Fibroblast of the aortic adventitia (primary cell): ENCODE data around the gene KIAA1755. TPM values are rescaled to one million over a fixed set of nuclear protein-coding genes. Genes with fewer than 3 reads are reported as not detected.

Experiments
- DNase-seq: peaks from one replicate; pipeline ENCODE4 v3.0.0-alpha.2; 2010; ENCODE audit warnings: low read depth
- H3K4me3 ChIP-seq: 2 replicates; pipeline ENCODE4 v1.5.1; 2011; ENCODE audit warnings: low read depth, mild to moderate bottlenecking, control low read depth, low read length, moderate library complexity
- total RNA-seq: library from RNA; depleted of rRNA; stranded (reverse); fragments of >200 nt; gene quantifications from 2 replicates; pipeline ENCODE4 v1.2.3, GENCODE V29; 2012; ENCODE audit warnings: low replicate concordance
- TF ChIP-seq, protein P1 (sequence below): IDR thresholded peaks from 2 replicates; pipeline ENCODE4 v1.5.1; 2011; ENCODE audit warnings: mild to moderate bottlenecking, low read length, control low read depth, inconsistent platforms; ENCODE audit not compliant: insufficient read depth

Gene KIAA1755
- total RNA-seq, 1 donor, result 10.8 TPM

DNA sequence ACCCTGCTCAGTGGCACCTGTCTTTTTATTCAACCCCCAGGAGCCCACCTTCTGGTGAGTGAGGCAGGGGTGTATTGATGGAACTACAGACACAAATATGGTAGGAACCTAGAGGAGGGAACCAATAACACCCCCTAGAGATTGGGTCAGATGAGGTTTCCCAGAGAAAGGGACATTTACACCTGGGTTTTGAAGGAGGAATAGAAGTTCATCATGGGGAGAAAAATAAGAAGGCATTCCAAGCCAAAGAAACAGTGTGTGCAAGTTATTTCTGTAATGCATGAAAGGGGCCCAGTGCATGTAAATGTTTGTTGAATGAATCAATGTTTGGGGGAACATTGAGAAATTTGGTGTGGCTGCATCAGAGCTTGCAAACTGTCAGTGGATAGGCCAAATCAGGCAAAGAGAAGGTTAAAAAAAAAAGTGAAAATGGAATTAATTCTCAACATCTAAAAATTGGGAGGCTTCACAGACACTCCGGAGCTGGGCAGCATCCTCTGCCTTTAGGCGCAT is 11.1 kb upstream of the KIAA1755 start:
- peak; percentile 37 for DNase-seq
- TF ChIP-seq, protein P1, sequence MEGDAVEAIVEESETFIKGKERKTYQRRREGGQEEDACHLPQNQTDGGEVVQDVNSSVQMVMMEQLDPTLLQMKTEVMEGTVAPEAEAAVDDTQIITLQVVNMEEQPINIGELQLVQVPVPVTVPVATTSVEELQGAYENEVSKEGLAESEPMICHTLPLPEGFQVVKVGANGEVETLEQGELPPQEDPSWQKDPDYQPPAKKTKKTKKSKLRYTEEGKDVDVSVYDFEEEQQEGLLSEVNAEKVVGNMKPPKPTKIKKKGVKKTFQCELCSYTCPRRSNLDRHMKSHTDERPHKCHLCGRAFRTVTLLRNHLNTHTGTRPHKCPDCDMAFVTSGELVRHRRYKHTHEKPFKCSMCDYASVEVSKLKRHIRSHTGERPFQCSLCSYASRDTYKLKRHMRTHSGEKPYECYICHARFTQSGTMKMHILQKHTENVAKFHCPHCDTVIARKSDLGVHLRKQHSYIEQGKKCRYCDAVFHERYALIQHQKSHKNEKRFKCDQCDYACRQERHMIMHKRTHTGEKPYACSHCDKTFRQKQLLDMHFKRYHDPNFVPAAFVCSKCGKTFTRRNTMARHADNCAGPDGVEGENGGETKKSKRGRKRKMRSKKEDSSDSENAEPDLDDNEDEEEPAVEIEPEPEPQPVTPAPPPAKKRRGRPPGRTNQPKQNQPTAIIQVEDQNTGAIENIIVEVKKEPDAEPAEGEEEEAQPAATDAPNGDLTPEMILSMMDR, result no peak
- H3K4me3 ChIP-seq, result no peak overlapping the region

DNA sequence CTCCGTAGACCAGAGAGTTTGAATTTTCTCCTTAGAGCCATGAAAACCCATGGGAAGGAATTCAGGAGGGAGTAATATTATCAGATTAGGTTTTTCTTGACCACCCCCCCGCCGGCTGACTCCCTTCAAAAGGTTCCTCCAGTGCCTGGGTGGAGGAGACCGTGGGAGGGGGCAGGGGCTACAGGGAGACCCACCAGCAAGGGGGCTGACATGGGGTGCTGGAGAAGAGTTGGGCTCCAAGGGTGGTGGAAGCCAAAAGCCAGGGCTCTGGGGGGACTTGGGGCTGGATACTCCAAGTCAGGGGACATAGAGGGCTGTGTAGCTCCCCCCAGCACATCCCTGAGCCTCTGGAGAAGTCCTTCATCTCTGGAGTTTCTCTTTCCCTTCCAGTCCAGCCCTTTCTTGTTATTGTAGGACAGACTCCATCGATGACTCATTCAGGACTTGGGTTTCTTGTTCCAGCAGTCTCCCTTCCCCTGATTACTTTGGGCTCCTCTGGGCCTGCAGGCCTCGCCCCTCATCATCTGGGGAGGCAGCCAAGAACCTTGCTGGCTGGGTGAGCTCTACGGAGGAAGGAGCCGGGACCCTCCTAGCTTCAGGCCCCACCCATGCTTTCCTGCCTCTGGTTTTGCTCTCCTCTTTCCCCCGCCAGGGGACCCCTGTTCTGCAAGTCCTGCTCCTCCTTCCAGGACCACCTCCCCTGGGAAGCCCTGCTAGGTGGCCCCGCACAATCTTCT is 10.5 kb upstream of the KIAA1755 start:
- DNase-seq, result peak; percentile 99
- H3K4me3 ChIP-seq, result peak overlapping the region; percentile 17
- TF ChIP-seq, protein P1, result peak; percentile 28

DNA sequence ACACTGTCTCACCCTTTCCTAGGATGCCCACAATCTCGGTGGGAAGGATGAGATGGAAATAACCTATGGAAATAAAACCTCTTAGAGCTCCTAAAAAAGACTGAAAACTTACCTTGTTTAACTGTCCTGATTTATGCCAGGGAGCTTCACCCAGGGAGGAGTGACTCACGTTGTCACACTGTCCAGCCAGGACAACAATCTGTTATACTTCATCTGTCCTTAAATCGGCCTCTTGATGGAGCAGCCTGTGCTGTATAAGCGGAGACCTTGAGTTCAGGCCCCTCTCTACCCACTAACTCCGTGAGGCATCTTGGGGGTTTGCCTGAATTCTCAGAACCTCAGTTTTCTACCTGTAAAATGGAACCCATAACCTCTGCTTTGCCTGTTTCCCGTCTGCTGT is 9.2 kb upstream of the KIAA1755 start:
- H3K4me3 ChIP-seq, result no peak overlapping the region
- no peak for DNase-seq
- TF ChIP-seq, protein P1, result no peak

DNA sequence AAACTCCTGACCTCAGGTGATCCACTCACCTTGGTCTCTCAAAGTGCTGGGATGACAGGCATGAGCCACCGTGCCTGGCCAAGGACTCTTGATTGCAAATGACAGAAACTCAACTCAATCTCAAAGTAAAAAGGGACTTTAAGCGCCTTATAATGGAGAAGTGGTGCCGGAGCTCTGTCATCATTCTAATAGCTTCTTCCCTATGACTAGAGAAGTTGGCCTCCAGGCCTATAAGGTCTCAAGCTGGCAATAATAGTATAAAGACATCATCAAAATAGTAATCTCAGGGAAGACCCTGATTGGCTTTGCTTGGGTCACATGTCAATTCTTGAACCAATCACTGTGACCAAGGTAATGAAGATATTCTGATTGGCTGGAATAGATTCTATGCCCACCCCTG is 8.5 kb upstream of the KIAA1755 start:
- TF ChIP-seq, protein P1, result no peak
- H3K4me3 ChIP-seq, result no peak overlapping the region
- no peak for DNase-seq

DNA sequence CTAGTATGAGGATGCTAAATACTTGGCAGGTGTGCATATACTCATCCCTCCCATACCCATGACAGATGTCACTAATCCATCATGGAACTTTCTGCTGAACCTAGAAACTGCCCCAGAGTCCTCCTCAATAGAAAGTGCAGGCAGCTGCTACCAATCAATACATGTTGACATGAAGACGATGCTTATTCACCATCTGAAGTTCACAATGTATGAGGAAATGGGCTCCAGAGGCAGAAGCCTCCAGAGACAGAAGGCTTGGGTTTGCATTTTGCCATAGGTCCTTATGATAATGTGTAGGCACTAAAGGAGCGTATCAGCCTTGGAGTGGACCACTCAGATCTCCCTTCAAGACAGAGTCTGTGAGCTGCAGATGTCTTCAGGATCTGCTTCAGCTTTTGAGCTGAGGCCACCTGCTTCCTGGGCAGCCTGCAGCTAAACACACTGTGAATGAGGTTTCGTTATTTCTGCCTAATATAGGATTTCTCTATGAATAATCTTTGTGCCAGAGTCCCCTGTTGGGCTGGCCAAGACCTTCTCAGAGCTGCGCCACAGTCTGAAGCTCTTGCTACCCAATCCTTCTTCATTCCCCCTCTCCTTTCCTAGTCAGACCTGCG is 7.5 kb upstream of the KIAA1755 start:
- H3K4me3 ChIP-seq, result no peak overlapping the region
- TF ChIP-seq, protein P1, result no peak
- no peak for DNase-seq

DNA sequence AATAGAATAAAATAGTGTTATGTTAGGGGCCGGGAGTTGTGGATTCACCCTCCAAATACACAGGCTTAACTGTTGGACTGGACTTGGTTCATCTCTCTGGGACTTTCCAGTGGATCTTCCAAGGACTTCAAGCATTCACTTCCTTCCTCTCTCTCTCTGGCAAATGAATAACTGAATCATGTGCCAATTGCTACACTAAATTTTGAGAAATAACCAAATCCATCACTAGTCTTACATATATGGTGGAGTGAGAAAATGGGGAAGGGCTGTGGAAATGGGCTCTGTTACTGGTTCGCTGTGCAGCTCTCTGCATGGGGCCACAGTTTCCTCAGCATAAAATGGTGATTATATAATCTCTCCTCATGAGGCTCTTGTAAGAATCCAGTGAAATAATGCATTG is 6.8 kb upstream of the KIAA1755 start:
- no peak overlapping the region for H3K4me3 ChIP-seq
- TF ChIP-seq, protein P1, result no peak
- peak; percentile 56 for DNase-seq
